Heart right ventricle (tissue), 16 donors: ENCODE results near the gene HIVEP3. TPM values are rescaled to one million over a fixed set of nuclear protein-coding genes. Genes with fewer than 3 reads are reported as not detected.

Experiments used
- ATAC-seq, 8 donors: fragments of 200-7000 bp; cut with Tn5 transposase; one replicate each; pipeline ENCODE4 v1.9.1; 2020; ENCODE audit warnings: mild to moderate bottlenecking in 8 of 8, moderate library complexity in 8 of 8, moderate number of reproducible peaks in 1 of 8
- DNase-seq, 2 donors: peaks; one replicate each; pipeline ENCODE4 v3.0.0-alpha.2; 2020
- H3K27ac ChIP-seq, 10 donors: fragments of 200-600 bp; sonication (generic) in 2 of 10; one replicate each; pipeline versions ENCODE4 v1.5.0 to v1.8.0; 2020 to 2022; ENCODE audit warnings: mild to moderate bottlenecking in 3 of 10
- H3K27me3 ChIP-seq, 7 donors: fragments of 200-600 bp; one replicate each; pipeline ENCODE4 v1.8.0; 2021 to 2022; ENCODE audit warnings: mild to moderate bottlenecking in 2 of 7
- H3K36me3 ChIP-seq, 9 donors: fragments of 200-600 bp; sonication (generic) in 1 of 9; one replicate each; pipeline versions ENCODE4 v1.5.0 to v1.8.0; 2020 to 2022; ENCODE audit warnings: mild to moderate bottlenecking in 2 of 9
- H3K4me1 ChIP-seq, 9 donors: fragments of 200-600 bp; sonication (generic) in 1 of 9; one replicate each; pipeline versions ENCODE4 v1.5.0 to v1.8.0; 2020 to 2022; ENCODE audit warnings: mild to moderate bottlenecking in 4 of 9
- H3K4me3 ChIP-seq, 10 donors: fragments of 200-600 bp; sonication (generic) in 2 of 10; one replicate each; pipeline versions ENCODE4 v1.5.0 to v1.8.0; 2020 to 2022; ENCODE audit warnings: mild to moderate bottlenecking in 7 of 10, moderate library complexity in 2 of 10
- H3K9me3 ChIP-seq, 11 donors: fragments of 200-600 bp in 10 of 11; sonication (generic) in 2 of 11; one replicate each; pipeline versions ENCODE4 v1.5.0 to v1.8.0; 2013 to 2022; ENCODE audit warnings: mild to moderate bottlenecking in 2 of 11, control low read depth in 1 of 11, moderate library complexity in 1 of 11
- CTCF ChIP-seq, 9 donors: fragments of 200-600 bp; sonication (generic) in 2 of 9; IDR thresholded peaks; one replicate each; pipeline versions ENCODE4 v1.5.0 to v1.8.0; 2021 to 2022; ENCODE audit warnings: antibody characterized with exemption in 9 of 9, mild to moderate bottlenecking in 5 of 9, moderate library complexity in 1 of 9
- WGBS, 2 donors: extraction: QIAGEN DNeasy Blood & Tissue Kit; methylation state at CpG; one replicate each; pipeline ENCODE4 v1.1.7; 2013; ENCODE audit warnings: inconsistent platforms in 1 of 2; 5-methylcytosine and 5-hydroxymethylcytosine counted together
- intact Hi-C, 10 donors: fragments of 100-400 bp; cut with DNase I; formaldehyde crosslinking; loops; one replicate each; pipeline versions ENCODE4 v1.11.1 to v1.14.2; 2022
- polyA plus RNA-seq, 2 donors: library from polyadenylated mRNA; stranded (reverse); fragments of 200-250 nt; gene quantifications; one replicate each; pipeline ENCODE4 v1.2.3, GENCODE V29; 2013
- total RNA-seq, 10 donors: library from RNA; stranded (reverse); fragmentation: NEBNext Ultra II Directional in 3 of 10; extraction: Animal tissue kit (Norgen Biotek cat#: 25700) in 3 of 10; gene quantifications; one replicate each; pipeline versions ENCODE4 v1.2.1 to v1.2.4, GENCODE V29; 2021 to 2023
- donor health status: Arrhythmogenic right ventricular cardiomyopathy.
- donor health status: ischemic (EF 13 %, LVEDD 7.1; RV severe dilation, severe dysfunction).
- donor health status: healthy with polysubstance abuse.
- donor health status: DM: no; HTN: yes; CAD: no.
- donor health status: DM: no; HTN: no; CAD: no.
- donor health status: ischemic (EF 25% LVEDD 6.9; RV normal size, moderate dysfunction).
- donor health status: ischemic (EF 25% LVEDD 5.7; RV mildly dilated, moderate dysfunction).
- donor health status: healthy.
- donor health status: DM: yes; HTN: yes; CAD: no.
- donor health status: Ischemic cardiomyopathy.
- donor health status: ischemic (EF 35%, LVEDD 5.7; RV mildly dilated, moderate dysfunction).
- donor health status: nonischemic (EF 11% LVEDD 7.7; RV severe dilation, severe dysfunction).
- donor health status: DM: yes; HTN: yes; CAD: no.
- donor health status: PGD.
- donor health status: ischemic (EF 29% LVEDD 5.4; RV normal size, mild dysfunction).
- donor health status: nonischemic (EF 23%, LVEDD 6.1; RV moderate dilation, normal function).

The HIVEP3 gene
- total and polyA plus RNA-seq, 12 donors: 2.6 to 7.5 (median 5.2) TPM

- H3K27me3 ChIP-seq: peaks cover 0 to 17% (median 0%) of the 10 kb centered on the region in 7 donors
- TF ChIP-seq CTCF (IDR thresholded peaks at IDR 0.05): no peak
- DNase-seq (no peak), ATAC-seq (no peak)
- H3K4me3 ChIP-seq: no peak overlapping the region
- peak overlapping the region in 1 of 10 donors; percentile 93 for H3K27ac ChIP-seq
- 86 to 89% methylated on average over 9 of the region's 9 CpGs for WGBS, 2 donors
- intact Hi-C loops: loop anchor here in 1 of 10 donors (10.0 kb wide), 1 partner anchor 59 kb away; no protein-coding TSS in a partner anchor
- peaks cover 9 to 50% (median 33%) of the 10 kb centered on the region in 9 donors for H3K4me1 ChIP-seq
- H3K9me3 ChIP-seq: no peaks in the 10 kb centered on the region
- no peaks in the 10 kb centered on the region for H3K36me3 ChIP-seq
Measured at GRCh38 chr1:41493626-41494350, 424.9 kb downstream of the HIVEP3 start.

GRCh38 chr1:41493117-41493536 is 425.6 kb downstream of the HIVEP3 start:
- Histone ChIP-seq H3K36me3 (no peaks in the 10 kb centered on the region), H3K4me1 (peaks cover 9 to 44% (median 26%) of the 10 kb centered on the region in 9 donors), H3K9me3 (no peaks in the 10 kb centered on the region), H3K4me3 (no peak overlapping the region), H3K27ac (no peak overlapping the region), H3K27me3 (peaks cover 0 to 17% (median 0%) of the 10 kb centered on the region in 7 donors)
- DNase-seq: no peak
- WGBS, 2 donors: 87 to 88% methylated on average over 5 of the region's 5 CpGs
- intact Hi-C loops: loop anchor here in 1 of 10 donors (10.0 kb wide), 1 partner anchor 58 kb away; no protein-coding TSS in a partner anchor
- ATAC-seq: no peak
- TF ChIP-seq CTCF (IDR thresholded peaks at IDR 0.05): no peak

GRCh38 chr1:41492341-41492848 is 426.3 kb downstream of the HIVEP3 start:
- WGBS, 2 donors: 76 to 80% methylated on average over 7 of the region's 7 CpGs
- ATAC-seq (no peak), DNase-seq (no peak)
- H3K36me3 ChIP-seq: no peaks in the 10 kb centered on the region
- peaks cover 0 to 17% (median 0%) of the 10 kb centered on the region in 7 donors for H3K27me3 ChIP-seq
- H3K4me3 ChIP-seq: no peak overlapping the region
- peak in 7 of 9 donors; percentile 28 to 51 (median 40) for TF ChIP-seq CTCF (IDR thresholded peaks at IDR 0.05)
- intact Hi-C loops: loop anchor here in 1 of 10 donors (10.0 kb wide), 1 partner anchor 58 kb away; no protein-coding TSS in a partner anchor
- no peak overlapping the region for H3K27ac ChIP-seq
- no peaks in the 10 kb centered on the region for H3K9me3 ChIP-seq
- peaks cover 9 to 42% (median 28%) of the 10 kb centered on the region in 9 donors for H3K4me1 ChIP-seq

GRCh38 chr1:41490911-41491310 is 427.8 kb downstream of the HIVEP3 start:
- WGBS, 2 donors: 87 to 88% methylated on average over 2 of the region's 2 CpGs
- Histone ChIP-seq H3K4me3 (no peak overlapping the region), H3K27ac (peak overlapping the region in 6 of 10 donors; percentile 32 to 73 (median 56)), H3K36me3 (no peaks in the 10 kb centered on the region), H3K4me1 (peaks cover 10 to 43% (median 27%) of the 10 kb centered on the region in 9 donors), H3K9me3 (no peaks in the 10 kb centered on the region), H3K27me3 (peaks cover 0 to 17% (median 0%) of the 10 kb centered on the region in 7 donors)
- no peak for TF ChIP-seq CTCF (IDR thresholded peaks at IDR 0.05)
- ATAC-seq (peak in 1 of 8 donors; percentile 1), DNase-seq (no peak)
- intact Hi-C loops: loop anchor here in 1 of 10 donors (10.0 kb wide), 1 partner anchor 56 kb away; no protein-coding TSS in a partner anchor
